HL-60 (cell line): ENCODE results near the gene LRFN4.

Experiments
- DNase-seq, 2 experiments: peaks; one replicate each; pipeline ENCODE4 v3.0.0-alpha.2; 2010 to 2020; ENCODE audit warnings: low read depth in 1 of 2, low spot score in 1 of 2
- H3K27ac ChIP-seq: fragments of 250-450 bp; sonication (Bioruptor Pico); replicated peaks from 2 replicates; pipeline ENCODE4 v1.5.1; 2020; ENCODE audit warnings: mild to moderate bottlenecking, moderate library complexity
- H3K27me3 ChIP-seq: fragments of 250-450 bp; sonication (Bioruptor Pico); 2 replicates; pipeline ENCODE4 v1.5.1; 2021; ENCODE audit warnings: mild to moderate bottlenecking, moderate library complexity; ENCODE audit not compliant: insufficient read depth, poor library complexity, severe bottlenecking
- H3K4me3 ChIP-seq: replicated peaks from 2 replicates; pipeline ENCODE4 v1.5.1; 2011; ENCODE audit warnings: mild to moderate bottlenecking, control low read depth, low read length; ENCODE audit not compliant: insufficient read depth
- CTCF ChIP-seq: IDR thresholded peaks from one replicate; pipeline ENCODE4 v1.5.1; 2011; ENCODE audit warnings: low read length, control low read depth, inconsistent platforms; ENCODE audit not compliant: insufficient read depth
- GABPA ChIP-seq: IDR thresholded peaks from 2 replicates; pipeline ENCODE4 v1.6.1; 2012; ENCODE audit warnings: low read depth
- POLR2AphosphoS5 ChIP-seq: IDR thresholded peaks from 2 replicates; pipeline ENCODE4 v1.6.1; 2012; ENCODE audit warnings: low read depth
- REST ChIP-seq: IDR thresholded peaks from 2 replicates; pipeline ENCODE4 v1.6.1; 2012; ENCODE audit warnings: low read depth; ENCODE audit not compliant: insufficient replicate concordance
- SPI1 ChIP-seq: IDR thresholded peaks from 2 replicates; pipeline ENCODE4 v1.6.1; 2012; ENCODE audit warnings: low read depth, mild to moderate bottlenecking, borderline replicate concordance

Gene LRFN4

GRCh38 chr11:66875378-66875777, 18.5 kb downstream of the LRFN4 start:
- no peak for TF ChIP-seq REST
- TF ChIP-seq SPI1, result no peak

GRCh38 chr11:66877588-66878385, 20.9 kb downstream of the LRFN4 start:
- H3K27me3 ChIP-seq, result no peaks in the 10 kb centered on the region
- no peak overlapping the region for H3K27ac ChIP-seq
- TF ChIP-seq SPI1 (no peak), GABPA (no peak), CTCF (no peak), REST (no peak), POLR2AphosphoS5 (no peak)
- no peak overlapping the region for H3K4me3 ChIP-seq
- no peak for DNase-seq

More at GRCh38 chr11:66875378-66875777, 18.5 kb downstream of the LRFN4 start:
- no peaks in the 10 kb centered on the region for H3K27me3 ChIP-seq
- DNase-seq, result no peak
- no peak overlapping the region for H3K4me3 ChIP-seq
- H3K27ac ChIP-seq, result no peak overlapping the region

- Histone ChIP-seq H3K27ac (no peak overlapping the region), H3K4me3 (no peak overlapping the region), H3K27me3 (no peaks in the 10 kb centered on the region)
- TF ChIP-seq REST, result no peak
- DNase-seq, result no peak
Measured at GRCh38 chr11:66878474-66878873, 21.6 kb downstream of the LRFN4 start.

GRCh38 chr11:66879000-66879399, 22.1 kb downstream of the LRFN4 start:
- no peak overlapping the region for H3K27ac ChIP-seq
- no peak overlapping the region for H3K4me3 ChIP-seq
- DNase-seq, result no peak
- H3K27me3 ChIP-seq, result no peaks in the 10 kb centered on the region
- TF ChIP-seq REST, result no peak
- no peak for TF ChIP-seq CTCF
- no peak for TF ChIP-seq SPI1
- no peak for TF ChIP-seq POLR2AphosphoS5
- TF ChIP-seq GABPA, result no peak
